Suppressor macrophage treated with lipopolysaccharide for 1 hour (primary cell): Measurements from ENCODE around the gene HELZ2.
A peak's percentile ranks its signal among the peaks of the same experiment; 100 is the strongest.
"Not testable (repeated sequence)": the region's sequence is repeated elsewhere in the genome, so short reads cannot be mapped to it uniquely, and the experiment has no call there.

Experiments
- DNase-seq, 3 donors: peaks; one replicate each; pipeline ENCODE4 v3.0.0-alpha.2; 2020 to 2022

Gene HELZ2

DNA sequence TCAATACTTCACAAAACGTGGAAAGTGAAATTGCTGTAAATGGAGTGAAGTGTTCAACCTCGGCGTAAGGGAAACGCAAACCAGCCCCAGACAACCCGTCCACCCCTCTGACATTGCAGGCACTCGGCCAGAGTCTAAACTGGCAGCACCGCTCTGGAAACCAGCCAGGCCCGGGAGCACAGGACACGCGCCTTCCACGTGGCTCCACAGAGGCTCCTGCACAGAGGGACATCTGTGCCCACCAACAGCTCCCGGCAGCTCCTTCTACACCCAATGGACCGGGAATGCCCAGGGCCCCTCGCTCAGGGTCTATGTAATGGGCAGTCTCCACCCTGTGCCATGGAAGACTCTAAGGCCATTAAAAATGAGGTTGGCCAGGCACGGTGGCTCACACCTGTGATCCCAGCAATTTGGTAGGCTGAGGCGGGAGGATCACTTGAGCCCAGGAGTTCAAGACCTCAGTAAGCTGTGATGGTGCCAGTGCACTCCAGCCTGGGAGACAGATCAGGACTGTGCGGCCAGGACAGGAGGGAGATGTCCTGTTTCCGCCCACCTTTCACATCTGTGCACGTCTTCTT lies 3.4 kb upstream of the HELZ2 start:
- DNase-seq: no peak

DNA sequence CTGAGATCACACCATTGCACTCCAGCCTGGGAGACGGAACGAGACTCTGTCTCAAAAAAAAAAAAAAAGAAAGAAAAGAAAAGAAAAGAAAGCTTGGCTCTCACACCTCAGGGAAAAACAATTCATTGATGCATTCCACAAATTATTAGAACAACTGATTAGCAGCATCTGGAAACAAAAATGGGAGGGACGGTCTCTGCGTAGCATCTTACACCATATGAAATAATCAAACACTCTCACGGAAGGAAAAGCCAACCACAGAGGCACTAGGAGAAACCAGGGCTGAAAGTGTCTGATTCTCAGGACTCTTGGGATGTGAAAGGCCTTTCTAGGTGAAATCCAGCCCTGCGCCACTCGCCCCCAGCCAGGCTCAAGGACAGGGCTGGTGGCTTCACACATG lies 2.3 kb upstream of the HELZ2 start:
- DNase-seq: no peak

DNA sequence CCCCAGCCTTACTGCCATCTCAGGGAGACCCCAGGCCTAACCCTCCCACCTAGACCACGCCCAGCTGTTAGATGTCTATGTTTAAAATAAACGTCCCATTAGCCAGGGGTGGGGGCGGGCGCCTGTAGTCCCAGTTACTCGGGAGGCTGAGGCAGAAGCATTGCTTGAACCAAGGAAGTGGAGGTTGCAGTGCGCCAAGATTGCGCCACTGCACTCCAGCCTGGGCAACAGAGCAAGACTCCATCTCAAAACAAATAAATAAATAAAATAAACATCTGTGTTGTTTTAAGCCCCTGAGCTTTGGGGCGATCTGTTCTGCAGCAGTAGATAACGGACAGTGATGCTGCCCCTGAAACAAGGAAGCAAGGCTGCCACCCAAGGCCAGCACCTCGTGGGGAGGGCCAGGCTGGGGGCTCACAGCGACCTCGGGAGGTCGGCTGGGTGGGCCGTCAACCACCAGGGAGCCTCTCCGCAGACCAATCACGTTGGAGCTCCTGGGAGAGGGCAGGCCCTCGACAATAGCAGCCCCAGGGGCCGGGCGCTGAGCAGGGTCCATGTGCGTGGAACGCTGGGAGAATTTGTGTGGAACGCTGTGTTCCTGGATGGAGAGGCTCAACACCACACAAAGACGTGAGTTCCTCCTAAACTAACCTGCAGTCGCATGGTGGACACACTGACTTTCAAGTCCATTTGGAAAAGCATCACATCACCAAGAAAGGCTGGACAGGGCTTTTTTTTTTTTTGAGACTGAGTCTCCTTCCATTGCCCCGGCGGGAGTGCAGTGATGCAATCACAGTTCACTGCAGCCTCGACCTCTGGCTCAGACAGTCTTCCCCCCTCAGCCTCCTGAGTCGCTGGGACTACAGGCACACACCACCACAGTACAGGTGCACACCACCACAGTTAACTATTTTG lies 1.0 kb upstream of the HELZ2 start:
- no peak for DNase-seq

DNA sequence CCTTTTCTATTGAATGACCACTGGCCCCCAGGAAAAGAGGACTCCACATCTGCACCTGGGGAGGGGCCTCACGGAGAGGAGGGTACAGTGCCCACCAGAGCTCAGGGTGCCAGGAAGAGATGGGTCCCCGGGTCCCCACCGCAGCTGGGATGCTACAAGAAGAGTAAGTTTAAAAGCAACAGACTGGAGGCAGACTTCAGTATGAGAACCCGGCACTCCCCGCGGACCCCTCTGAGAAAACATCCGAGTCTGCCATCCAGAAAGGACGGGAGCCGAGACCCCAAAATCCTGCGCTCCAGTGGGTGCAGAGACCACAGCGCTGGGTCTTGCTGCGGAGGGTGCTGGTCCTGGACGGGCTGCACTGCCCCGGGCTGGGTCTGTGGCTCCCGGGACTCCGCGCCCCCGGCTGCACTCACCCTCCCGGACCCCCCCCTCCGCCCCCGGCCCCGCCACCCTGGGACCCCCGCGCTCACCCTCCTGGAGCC lies 350 bp downstream of the HELZ2 start:
- no peak for DNase-seq

DNA sequence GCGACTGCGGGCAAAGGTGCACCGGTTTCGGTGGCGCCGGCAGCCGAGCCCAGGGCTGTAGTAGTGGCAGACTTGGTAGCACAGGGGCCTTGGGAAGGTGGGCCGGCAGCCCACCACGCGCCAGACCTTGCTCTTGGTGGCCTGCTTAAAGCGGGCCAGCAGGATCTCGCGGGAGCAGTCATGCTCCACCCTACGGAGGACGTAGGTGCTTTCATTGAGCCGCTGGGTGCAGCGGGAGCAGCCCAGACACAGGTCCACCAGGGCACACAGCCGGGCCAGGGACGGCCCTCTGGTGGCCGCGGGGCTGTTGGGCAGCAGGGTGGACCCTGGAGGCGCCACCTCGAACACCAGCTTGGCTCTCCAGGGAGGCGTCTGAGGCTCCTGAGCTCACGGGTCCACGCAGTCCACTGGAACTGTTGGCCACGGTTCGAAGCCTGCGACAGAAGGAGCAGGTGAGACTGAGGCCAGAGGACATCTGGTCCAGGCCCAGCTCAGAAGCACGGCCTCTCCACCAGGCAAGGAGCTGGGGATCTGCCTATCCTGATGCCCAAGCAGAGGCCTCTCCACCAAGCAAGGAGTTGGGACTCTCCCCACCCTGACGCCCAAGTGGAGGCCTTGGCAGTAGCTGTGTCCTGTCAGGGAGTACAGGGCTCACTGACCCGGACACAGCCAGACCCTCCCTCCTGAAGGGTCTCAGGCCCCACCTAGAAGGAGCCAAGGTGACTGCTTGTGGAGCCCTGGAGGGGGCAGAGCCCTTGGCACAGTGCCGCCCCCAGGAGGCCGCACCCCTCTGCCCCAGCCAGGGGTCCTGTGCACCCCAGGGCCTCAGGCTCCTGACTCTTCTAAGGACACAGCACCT lies 1.0 kb downstream of the HELZ2 start:
- peak; percentile 44 to 63 (median 44) for DNase-seq

DNA sequence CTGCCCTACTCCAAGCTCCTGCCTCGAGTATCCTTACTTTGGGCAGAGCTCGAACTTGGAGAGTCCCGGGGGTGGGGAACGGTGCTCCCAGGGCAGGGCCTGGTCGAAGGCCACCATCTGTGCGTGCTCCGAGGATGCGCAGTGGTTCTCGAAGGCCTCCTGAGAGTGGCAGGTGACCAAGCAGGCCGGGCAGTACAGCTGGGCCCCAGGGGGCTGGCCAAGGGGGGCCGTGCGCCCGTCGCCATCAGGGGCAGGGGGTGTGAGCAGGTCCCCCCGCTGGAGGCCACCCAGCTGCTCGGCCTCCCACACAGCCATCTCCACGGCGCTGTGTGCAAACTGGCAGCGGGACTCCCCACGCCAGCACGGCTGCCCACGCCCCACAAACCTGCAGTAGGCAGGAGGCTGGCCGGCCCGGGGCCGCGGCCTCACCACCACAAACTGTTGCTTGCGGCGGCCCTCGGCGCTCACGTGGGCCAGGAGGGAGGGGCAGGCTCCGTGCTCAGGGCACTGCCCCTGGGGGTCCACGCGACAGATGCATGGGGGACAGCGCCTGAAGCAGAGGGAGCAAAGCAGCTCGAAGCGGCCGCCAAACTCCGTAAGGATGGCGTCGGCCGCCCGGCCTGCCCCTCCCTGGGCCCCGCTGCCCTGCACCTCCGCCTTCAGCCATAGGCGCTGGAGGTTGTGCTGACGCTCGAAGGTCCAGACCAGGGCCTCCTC lies 1.8 kb downstream of the HELZ2 start:
- DNase-seq: no peak

DNA sequence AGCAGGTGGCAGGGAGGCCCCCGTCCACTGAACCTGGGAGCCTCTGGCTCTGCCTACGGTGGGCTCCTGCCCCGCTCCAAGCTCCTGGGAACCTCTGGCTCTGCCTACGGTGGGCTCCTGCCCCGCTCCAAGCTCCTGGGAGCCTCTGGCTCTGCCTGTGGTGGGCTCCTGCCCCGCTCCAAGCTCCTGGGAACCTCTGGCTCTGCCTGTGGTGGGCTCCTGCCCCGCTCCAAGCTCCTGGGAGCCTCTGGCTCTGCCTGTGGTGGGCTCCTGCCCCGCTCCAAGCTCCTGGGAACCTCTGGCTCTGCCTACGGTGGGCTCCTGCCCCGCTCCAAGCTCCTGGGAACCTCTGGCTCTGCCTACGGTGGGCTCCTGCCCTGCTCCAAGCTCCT lies 3.0 kb downstream of the HELZ2 start:
- DNase-seq: not testable (repeated sequence)

DNA sequence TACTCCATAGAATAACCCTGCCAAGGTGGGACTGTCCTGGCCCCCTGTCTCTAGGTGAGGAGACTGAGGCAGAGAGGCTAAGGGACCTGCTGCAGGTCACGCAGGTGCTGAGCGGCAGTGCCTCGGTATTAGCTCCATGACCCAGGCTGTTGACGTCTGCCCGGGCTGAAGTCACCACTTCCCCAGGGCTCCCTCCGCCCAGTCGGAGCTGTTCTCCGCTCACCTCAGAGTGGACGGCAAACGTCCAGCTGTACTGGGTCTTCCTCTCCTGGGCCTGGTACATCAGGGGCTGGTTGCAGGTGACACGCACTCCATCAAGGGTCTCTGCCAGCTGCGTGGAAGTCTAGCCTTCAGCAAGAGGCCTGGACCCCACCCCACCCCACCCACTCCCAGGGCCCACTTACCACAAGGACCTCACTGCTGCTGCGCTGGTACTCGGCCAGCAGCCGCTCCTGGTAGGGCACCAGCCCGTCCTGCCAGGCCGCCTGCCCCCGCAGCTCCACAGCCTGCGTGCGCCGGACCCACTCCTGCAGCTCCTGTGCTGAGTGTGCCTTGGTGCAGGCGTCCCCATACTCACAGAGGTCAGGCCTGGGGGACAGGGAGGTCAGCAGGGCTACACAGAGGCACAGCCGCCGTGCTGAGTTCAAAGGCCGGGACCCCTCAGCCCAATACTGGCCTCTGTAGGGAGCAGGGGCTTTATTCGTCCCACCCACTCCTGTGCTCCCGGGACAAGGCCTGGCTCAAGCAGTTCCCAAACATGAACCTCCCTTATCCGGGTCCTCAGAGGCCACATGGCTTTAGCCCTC lies 3.6 kb downstream of the HELZ2 start:
- DNase-seq: no peak

DNA sequence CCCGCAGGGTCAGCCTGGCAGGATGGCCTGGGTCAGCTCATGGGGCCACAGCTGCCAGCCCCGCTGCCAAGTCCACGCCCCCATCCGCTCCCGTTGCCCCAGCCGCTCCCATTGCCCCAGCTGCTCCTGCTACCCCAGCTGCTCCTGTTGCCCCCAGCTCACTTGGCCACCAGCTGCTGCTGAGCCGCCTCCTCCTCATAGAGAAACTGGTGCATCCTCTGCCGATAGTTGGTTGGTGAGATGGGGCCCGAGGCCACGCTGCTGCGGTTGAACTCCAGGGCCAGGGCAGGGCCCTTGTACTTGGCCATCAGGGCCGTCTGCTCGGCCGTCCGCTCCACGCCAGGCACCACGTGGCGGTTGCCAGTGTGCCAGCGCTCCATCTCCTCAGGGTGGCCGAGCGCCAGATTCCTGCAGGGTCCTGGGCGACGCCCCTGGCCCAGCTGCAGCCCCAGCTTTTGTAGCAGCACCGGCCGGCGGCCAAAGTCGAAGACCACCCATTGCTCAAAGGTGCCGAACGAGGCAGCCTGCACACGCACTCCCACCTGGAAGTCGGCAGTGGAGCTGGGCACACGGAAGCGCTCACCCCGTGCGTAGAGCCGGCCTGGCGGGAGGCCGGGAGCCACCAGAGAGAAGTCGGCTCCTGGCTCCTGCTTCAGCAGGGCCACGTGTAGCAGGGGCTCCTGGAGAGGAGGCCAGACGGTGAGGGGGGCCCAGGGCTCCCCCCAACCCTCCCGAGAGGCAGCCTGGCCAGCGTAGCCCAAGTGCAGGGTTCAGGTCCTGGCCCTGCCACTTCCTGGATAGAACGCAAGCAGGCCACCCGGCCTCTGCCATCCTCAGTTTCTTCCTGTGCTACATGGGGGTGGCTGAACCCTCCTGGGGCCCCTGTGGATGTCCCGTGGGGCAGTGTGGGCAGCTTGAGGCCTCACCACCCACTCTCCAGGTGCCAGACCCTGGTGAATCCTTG lies 4.8 kb downstream of the HELZ2 start:
- no peak for DNase-seq

DNA sequence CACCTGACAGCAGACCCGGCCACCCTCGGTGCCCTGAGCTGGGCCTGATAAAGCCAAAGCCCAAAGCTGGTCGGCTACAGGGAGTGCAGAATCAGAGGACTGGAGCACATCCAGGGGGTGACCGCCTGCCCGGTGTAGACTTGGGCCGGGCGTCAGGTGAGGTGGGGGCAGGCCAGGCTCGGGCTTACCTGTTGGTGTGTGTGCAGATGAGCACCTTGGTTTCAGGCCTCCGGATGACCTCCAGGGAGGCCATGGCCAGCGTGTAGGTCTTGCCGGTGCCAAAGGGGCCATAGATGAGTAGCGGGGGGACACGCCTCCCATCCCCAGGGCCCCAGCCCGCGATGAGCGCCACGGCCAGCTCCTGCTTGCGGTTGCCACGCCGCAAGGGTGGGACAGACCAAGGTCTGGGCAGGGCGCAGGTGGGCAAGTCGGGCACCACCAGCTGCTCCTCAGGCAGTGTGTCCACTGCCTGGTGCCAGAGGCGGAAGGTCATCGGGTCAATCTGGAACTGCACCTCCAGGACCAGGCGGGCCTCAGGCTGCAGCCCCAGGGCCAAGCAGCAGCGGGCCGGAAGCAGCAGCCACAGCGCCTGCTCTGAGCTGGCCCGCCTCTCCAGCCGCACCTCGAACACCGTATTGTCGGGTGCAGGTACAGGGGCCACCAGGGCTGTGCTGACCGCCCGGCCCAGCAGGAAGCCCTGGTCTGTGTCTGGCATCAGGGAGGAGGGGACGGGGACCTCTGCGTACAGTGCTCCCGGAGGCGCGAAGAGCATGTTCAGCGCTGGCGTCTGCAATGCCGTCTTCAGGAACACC lies 5.7 kb downstream of the HELZ2 start:
- DNase-seq: peak in 1 of 3 donors; percentile 48

DNA sequence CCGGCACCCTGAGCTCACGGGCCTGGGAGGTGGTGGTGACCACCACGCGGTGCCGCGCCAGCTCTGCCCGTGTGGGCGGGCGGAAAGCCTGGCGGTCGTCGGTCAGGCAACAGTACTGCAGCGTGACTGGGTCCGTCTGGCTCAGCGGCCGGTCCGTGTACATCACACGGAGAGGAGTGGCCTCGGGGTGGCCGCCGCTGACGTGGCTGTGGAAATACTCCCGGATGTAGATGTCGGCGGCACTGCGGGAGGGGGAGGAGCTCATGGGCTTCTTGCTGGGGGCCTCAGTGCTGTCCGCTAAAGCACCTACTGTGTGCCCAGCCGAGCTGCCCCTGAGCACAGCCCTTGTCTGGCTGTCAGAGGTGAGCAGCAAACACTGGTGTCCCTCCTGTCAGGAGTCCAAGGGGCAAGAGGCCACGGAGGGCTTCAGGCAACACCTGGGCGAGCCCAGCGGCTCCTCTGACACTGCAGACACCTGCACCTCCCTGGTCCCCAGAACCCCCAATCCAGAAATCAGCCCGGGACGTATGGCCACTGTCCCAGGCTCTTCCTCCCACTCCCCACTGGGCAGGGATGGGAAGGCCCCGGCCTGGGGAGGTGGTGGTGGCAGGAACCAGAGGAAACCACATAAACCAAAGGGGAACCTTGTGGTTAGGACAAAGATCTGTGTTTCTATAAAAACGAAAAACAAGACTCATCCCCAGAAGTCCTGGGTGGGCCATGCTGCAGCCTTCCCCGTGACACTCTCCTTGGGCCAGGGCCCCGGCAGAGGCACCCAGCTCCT lies 6.5 kb downstream of the HELZ2 start:
- DNase-seq: peak; percentile 91 to 93 (median 91)

DNA sequence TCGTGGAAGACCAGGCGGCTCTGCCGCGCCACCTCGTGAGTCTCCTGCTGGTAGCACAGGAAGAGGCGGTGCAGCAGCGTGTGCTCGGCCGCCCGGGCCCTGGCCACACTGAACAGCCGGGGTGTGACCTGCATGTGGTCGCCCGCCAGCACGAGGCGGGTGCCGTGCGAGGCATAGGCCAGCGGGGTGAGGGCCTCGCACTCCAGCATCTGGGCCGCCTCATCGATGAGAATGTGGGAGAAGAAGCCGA lies 7.0 kb downstream of the HELZ2 start:
- no peak for DNase-seq

DNA sequence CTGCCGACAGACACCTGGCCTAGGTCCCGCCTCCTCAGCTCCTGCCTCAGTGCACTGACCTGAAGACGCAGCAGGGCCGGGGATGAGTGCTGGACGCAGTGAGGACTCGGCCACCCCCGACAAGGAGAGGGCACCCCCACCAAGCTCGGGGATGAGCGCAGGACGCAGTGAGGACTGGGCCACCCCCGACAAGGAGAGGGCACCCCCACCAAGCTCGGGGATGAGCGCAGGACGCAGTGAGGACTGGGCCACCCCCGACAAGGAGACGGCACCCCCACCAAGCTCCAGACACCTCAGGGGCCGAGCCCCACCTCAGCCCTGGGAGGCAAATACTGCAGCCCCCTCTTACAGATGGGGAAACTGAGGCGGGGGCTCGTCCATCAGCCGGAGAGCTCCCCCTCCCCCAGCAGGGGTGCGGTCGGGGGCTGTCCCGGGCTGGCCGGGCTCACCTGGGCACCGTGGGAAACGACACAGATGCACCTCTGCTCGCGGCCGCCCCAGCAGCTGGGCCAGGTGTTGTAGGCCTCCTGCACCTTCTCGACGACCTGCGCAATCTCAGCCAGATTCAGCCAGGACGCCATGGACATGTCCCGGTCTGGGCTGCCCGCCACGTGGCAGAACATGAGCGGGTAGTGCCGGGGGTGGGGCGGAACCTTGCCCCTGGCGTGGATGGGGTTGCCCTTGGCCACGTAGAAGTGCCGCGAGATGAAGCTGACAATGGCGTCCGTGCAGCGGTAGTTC lies 7.5 kb downstream of the HELZ2 start:
- no peak for DNase-seq

DNA sequence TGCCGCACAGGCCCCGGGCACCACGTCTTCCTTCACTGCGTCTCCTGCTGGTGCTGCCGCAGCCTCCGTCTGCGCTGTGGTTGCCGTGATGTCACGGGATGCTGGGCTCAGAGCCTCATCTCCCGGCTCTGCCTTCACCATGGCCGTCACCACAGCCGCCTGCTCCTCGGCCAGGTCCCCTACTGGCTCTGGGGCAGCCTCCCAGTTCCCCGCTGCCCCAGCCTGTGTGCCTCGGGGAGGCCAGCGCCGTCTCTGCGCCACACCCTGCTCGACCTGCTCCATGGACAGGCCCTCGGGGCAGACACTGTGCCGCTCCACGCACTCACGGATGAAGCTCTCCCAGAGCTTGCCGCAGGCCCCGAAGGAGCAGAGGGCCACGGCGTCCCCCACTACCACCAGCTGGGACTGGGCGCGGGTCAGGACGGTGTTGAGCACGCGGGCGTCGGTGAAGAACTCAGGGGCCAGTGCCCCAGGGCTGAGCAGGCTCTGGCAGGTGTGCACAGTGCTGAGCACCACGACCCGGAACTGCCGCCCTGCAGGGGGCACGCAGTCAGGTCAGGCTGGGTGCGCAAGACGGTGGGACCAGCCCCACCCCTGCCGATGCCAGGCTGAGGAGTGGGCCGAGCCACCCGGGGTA lies 8.2 kb downstream of the HELZ2 start:
- DNase-seq: no peak

DNA sequence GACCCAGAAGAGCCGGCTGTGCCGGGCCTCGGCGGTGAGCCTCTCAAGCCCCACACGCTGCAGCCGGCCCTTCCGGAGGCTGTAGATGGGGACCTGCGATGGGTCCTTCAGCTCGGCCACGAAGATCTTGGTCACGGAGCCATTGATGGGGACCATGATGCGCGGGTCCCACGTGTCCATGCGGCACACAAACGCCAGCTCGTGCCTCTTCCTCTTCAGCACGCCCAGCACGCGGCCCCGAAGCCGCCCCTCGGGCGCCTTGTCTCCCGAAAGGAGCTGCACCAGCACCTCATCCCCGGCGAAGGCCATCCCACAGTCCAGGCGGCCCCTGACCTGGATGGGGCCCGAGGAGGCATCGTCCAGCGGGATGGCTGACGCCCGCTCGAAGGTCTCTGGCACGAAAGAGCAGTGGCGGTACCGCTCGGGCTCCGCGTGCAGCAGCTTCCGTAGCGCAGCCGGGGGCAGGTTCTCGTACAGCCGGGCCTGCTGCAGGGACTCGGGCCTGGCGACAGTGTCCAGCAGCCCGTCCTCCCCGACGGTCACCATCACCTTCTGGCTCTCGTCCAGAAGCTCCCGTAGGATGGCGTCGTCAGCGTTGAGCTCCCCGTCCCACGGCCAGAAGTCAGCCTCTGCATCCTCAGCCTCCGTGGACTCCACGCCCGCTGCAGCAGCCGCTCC lies 8.9 kb downstream of the HELZ2 start:
- DNase-seq: no peak

DNA sequence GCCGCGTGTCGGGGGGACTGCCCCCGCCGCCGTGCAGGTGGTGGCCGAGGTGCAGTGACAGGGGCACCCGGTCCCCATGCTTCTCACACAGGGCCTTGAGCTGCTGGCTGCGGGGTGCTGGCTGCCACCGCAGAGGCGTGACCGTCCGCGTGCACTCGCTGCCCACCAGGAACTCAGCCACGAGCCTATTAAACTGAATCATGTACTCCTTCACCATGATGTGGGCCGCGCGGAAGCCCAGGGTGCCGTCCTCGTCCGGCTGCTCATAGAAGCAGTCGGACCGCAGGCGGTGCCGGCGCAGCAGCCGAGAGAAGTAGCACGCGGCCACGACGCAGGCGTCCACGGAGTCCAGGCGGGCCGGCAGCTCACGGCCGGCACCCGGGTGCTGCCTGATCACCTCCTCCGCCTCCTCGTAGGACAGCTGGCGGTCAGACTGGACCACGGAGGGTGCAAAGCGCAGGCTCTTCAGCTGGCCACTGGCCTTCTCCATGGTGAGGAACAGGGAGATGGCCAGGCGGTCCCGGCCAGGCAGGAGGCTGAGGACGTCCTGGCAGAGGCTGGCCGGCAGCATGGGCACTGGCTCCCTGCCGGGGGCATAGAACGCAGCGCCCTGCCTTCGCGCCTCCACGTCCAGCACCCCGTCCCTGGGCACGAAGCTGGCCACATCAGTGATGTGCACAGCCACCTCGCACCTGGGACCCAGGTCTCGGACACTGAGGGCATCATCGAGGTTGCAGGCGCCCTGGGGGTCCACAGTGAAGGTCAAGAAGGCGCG lies 9.8 kb downstream of the HELZ2 start:
- no peak for DNase-seq
